Activated naive CD4-positive, alpha-beta T cell (primary cell): ENCODE data around the gene GAS6.
A peak's percentile ranks its signal among the peaks of the same experiment; 100 is the strongest.

ENCODE experiments used
- DNase-seq, 4 experiments: peaks; one replicate each; lab custom pipeline; 2025; lab: John Stamatoyannopoulos, UW

Gene GAS6

DNA sequence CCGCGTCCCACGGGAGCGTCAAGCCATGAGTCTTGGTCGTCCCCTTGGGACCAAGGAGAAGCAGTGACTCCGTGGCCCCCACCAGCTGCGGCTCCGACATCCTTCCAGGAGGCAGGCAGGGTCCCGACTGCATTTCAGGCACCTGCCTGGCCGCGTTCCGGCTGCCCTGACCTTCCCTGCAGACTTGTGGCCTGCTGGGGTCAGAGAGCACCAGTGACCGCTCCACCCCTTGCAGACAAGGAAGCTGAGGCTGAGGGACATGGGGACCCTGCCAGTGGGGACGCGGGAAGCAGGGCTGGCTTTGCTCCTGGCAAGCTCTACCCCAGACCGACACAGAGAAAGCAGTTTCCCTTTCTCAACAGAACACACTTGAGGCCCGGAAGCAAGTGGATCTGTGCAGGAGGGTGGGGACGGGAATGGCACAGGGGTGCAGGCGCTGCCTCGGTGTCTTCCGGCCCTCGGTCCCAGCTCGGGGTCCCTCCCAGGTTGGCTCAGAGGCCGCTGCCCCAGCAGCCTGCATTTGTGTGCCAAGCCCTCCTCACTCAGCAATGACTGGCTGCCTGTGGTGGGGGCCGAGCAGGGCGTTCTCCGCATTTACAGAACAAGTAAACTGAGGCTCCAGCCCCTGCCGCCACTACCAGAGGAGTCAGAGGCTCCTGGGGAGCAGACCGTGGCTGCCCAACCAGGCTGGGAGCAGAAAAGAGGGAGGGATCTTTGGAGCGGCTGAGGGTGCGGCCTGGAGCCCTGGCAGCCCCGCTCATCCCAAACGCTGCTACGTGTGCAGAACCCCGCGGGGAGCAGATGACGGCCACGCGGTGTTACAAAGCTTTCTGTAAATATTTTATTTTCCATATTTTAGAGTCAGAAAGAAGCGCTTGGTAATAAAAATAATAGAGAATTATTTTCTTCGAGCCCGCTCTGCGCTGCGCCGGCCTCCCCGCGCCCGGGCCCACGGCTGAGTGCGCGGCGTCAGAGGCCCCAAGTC lies 43.9 kb downstream of the GAS6 start:
- DNase-seq: no peak

DNA sequence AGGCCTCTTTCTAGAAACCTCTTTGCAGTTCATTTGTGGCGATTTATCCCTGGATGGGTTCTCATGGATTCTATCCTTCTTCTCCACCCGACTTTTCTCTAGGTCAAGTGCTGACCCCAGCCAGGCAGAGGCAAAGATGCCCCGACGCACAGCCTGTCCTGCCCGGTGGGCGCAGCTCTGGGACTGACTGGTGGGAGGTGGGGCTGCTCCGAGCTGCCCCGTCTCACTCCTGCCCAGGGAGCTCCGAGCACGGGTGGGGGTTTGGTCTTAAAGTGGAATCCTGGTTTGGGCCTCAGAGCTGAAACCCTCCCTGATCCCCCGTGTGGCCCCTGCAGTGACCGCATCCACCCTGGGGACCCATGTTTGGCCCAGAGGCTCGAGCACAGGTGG lies 44.5 kb downstream of the GAS6 start:
- no peak for DNase-seq

- no peak for DNase-seq
These were observed 45.1 kb downstream of the GAS6 start for GRCh38 chr13:113818700-113819295.

GRCh38 chr13:113817860-113818691 lies 45.8 kb downstream of the GAS6 start:
- DNase-seq: no peak

DNA sequence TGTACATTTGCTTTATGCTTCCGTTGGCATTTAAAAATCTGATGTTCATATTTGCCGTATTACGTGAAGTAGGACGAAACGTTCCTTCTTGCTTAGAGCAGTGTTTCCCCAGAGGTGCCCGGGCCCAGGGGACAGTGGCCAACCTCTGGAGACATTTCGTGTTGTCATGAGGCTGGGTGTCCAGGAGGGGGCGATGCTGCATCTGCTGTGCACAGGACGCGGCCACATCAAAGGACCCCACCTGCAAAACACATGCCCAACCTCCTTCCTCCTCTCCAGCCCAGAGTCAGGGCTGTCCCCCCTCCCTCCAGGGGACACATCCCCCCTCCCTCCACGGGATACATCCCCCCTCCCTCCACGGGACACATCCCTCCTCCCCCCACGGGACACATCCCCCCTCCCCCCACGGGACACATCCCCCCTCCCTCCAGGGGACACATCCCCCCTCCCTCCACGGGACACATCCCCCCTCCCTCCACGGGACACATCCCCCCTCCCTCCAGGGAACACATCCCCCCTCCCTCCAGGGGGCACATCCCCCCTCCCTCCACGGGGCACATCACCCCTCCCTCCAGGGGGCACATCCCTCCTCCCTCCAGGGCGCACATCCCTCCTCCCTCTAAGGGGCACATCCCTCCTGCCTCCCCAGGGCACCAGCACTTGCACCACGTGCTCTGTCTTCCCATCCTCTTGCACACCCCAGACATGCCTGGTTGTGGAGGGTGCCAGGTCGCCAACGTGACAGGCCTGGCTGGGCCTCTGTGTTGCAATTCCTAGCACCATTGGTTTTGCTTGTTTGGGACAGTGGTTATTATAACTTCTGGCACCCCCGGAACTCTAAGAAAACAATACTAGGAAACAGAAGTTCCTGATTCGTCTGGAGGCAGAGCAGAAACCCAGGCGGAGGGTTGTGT lies 46.7 kb downstream of the GAS6 start:
- DNase-seq: peak; percentile 44 to 85 (median 69)

DNA sequence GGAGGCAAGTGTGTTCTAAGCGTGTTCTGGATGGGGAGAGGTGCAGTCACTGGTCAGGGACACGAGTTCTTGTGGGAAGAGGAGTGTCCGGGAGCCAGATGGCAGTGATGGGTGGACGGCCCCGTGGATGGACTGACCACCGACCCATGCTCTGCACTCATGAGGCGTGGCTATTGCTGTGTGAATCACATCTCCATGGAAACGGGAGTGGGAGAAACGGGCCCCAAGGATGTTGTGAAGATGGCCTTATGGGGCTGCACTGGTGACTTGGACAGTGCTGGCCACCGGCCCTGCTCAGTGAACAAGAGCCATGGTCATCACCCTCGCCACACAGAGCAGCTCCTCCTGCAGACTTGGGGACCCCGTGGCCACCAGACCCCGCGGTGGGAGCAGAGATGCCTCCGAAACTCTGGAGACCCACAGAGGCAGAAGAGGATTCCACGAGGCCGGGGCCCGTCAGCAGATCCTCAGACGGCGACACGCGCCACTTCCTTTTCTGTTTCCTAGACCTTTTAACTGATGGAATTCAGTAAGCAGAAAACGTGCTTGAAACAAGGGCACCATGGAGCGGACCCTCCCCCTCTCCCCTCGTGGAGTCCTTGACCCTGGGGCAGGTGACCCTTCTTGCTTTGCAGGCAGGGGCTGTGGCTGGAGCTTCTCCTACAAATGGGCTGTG lies 47.5 kb downstream of the GAS6 start:
- no peak for DNase-seq

- no peak for DNase-seq
These were observed 48.5 kb downstream of the GAS6 start for GRCh38 chr13:113815151-113816058.

DNA sequence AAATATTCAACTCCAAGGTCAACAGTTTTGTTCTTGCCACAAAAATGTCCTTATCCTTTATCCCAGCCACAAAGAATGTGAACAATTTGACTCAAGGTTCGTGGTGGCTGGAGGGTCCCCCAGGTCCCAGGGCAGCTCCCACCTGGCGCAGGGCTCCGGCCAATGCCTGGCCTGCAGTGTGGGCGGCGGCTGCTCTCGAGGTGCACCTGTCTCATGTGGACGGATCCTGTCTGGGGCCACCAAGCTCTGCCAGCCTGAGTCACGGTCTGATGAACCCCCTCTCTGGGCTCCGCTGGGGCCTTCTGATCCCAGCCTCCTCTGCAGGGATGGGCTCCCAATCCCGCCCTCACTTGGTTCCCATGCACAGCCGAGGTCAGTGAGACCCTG lies 49.4 kb downstream of the GAS6 start:
- DNase-seq: no peak

DNA sequence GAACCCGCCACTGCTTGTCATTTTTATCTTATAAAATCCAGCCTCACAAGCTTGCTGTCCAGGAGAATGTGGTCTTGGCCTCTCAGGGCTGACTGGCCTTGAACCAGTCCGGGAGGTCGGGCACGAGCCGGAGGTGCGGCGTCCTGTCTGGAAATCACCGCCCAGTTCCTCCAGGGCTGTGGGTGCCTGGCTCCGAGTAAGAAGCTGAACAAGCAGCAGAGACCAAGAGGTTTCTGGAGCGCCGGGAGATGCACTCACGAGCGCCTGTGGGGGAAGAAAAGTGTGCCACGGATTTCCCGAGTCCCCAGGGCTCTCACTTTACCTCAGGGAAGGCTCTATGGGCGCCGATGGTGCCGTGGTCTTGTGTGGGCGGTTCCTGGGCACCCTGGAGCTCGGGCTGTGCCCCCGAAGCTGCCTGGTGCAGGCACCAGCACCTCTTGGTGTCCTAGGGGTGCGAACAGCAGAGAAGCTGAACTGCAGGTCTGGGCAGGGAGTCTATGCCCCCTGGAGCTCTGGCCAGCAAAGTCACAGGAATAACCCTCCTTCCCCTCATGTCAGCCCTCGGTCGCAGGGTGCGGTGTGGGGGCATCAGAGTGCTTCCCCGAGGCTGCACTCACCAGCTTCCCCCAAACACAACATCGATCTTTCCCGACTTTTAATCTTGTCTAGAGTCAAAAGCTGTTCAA lies 50.0 kb downstream of the GAS6 start:
- DNase-seq: no peak

DNA sequence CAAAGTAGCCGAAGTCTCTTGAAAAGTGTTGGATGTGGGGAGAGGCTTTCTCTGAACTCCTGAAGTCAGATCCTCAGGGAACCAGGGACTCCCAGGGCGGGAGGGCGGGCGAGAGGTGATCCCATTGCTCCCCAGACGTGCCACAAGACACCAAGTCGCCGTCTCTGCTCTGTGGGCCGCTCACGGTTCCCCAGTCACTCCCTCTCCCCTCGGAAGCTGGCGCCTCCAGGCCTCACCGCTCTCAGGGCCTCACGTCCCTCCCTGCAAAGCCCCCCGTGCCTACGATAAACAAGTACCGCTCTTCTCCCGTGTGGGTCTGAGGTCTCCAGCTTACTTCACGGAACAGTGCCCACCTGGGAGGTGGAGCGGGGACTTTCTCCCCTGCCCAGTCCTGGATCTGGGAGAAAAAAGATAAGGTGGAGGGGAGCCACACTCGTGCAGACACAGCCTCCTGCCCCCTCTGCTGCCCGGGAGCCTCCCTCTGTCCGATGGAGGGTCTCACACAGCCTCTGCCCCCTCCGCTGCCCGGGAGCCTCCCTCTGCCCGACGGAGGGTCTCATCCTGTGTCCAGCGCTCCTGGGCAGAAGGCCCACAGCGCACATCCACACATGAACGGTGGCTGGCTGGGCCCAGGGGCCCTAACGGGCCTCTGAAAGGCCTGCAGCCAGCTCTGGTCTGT lies 50.7 kb downstream of the GAS6 start:
- DNase-seq: no peak

GRCh38 chr13:113812178-113813040 lies 51.5 kb downstream of the GAS6 start:
- no peak for DNase-seq

DNA sequence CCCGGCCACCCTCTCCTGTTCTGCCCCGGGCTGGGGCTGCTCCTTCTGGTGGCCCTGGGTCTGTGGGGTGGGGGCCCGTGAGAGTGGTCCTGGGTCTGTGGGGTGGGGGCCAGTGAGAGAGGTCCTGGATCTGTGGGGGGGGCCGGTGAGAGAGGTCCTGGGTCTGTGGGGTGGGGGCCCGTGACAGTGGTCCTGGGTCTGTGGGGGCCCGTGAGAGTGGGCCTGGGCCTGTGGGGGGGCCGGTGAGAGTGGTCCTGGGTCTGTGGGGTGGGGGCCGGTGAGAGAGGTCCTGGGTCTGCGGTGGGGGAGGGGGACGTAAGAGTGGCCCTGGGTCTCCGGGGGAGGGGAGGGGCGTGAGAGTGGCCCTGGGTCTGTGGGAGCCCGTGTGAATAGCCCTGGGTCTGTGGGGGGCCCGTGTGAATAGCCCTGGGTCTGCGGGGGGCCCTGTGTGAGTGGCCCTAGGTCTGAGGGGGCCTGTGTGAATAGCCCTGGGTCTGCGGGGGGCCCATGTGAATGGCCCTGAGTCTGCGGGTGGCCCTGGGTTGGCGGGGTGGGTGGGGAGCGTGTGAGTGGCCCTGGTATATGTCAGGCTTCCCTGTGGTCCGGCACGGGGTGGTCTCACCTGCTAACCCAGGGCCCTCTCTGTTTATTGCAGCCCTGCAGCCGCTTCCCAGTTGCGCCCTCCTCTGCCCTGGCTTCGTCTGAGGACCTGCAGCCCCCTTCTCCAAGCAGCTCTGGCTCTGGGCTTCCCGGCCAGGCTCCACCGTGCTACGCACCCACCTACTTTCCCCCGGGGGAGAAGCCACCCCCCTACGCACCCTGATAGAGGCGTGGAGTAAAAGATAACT lies 52.6 kb downstream of the GAS6 start:
- no peak for DNase-seq

- DNase-seq: no peak
These were observed 53.2 kb downstream of the GAS6 start for GRCh38 chr13:113810640-113811039.

GRCh38 chr13:113809934-113810333 lies 53.9 kb downstream of the GAS6 start:
- DNase-seq: no peak

DNA sequence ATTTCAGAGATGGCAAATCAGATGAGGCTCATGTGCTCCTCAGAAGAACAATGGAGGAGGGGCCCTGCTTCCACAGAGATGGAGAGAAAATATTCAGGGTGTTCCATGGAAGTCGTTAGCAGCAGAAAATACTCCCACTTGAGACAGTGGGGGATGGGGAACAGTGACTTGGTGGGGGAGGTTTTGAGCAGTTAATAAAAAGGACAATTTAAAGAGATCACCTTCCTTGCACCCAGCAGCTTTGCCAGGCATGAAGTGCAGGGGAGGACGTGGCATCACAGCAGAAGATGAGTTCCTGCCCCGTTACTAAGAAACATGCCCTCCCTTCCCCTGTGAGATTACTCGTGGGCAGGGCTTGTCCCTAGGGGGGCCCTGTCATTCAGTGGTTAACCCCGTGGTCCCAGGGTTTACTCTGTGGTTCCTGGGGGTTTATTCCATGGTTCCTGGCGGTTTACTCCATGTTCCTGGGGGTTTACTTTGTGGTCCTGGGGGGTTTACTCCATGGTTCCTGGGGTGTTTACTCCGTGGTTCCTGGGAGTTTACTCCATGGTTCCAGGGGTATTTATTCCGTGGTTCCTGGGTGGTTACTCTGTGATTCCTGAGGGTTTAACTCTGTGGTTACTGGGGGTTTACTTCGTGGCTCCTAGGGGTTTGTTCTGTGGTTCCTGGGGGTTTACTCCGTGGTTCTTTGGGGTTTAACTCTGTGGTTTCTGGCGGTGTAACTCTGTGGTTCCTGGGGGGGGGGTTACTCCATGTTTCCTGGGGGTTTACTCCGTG lies 55.6 kb downstream of the GAS6 start:
- no peak for DNase-seq

DNA sequence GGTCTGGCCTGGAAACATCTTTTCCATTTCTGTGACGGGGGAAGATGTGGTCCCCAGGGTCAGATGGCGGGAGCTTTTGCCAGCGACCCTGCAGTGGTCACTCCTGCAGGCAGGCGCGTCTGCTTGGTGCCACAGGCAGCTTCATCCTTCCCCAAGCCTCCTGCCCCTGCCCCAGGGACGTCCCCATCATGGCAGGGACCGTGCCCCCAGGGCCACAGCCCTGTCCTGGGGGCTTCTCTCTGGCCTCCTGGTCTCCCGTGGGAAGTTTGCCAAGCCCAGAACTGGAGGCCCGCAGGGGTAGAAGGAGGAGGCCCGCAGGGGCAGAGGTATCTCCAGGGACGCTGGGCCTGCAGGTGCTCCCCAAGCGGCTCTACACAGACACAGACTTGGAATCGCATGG lies 57.4 kb downstream of the GAS6 start:
- DNase-seq: no peak
